Measurements from ENCODE around the gene ATP6V0A4.

The ATP6V0A4 gene

DNA sequence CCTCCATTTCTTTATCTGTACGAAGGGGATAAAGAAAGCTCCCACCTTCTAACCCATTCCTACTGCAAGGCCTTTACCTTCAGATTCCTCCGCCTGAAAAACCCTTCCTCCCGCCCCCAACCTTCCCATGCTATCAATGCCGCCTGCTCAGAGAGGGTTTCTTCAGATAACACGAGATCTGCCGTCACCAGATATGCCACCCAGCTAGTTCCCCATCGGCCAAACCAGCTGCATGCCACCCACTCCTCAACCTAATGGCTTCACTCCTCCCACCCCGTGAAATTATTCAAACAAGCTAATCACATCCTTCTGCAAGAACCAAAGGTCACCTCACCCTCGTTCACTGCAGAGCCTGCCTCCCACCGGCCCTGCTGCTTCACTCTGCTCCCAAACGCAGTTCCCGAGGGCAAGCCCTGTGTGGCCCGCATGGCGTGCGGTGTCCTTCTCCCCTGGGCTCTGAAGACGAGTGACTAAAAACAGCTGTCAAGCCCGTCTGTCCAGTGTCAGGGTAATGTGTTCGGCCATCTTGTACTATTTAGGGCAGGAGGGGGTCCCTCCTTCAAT is 47.0 kb downstream of the ATP6V0A4 start:
- Histone ChIP-seq H3K79me2 (ENCODE audit: insufficient read depth, low read depth) (no peaks in the 10 kb centered on the region), H3K4me1 (ENCODE audit: low read depth, poor library complexity, severe bottlenecking) (no peaks in the 10 kb centered on the region), H2AFZ (ENCODE audit: low read depth) (no peak overlapping the region), H4K20me1 (ENCODE audit: insufficient read depth) (no peaks in the 10 kb centered on the region), H3K4me3 (IDR thresholded peaks at IDR 0.05; ENCODE audit: insufficient read depth, low read depth, low read length) (no peak overlapping the region), H3K9ac (no peak overlapping the region), H3K27ac (no peak overlapping the region), H3K4me2 (no peak overlapping the region), H3K36me3 (ENCODE audit: insufficient read depth) (no peaks in the 10 kb centered on the region), H3K27me3 (ENCODE audit: insufficient read depth, low read depth) (no peaks in the 10 kb centered on the region)
- TF ChIP-seq, protein P1, sequence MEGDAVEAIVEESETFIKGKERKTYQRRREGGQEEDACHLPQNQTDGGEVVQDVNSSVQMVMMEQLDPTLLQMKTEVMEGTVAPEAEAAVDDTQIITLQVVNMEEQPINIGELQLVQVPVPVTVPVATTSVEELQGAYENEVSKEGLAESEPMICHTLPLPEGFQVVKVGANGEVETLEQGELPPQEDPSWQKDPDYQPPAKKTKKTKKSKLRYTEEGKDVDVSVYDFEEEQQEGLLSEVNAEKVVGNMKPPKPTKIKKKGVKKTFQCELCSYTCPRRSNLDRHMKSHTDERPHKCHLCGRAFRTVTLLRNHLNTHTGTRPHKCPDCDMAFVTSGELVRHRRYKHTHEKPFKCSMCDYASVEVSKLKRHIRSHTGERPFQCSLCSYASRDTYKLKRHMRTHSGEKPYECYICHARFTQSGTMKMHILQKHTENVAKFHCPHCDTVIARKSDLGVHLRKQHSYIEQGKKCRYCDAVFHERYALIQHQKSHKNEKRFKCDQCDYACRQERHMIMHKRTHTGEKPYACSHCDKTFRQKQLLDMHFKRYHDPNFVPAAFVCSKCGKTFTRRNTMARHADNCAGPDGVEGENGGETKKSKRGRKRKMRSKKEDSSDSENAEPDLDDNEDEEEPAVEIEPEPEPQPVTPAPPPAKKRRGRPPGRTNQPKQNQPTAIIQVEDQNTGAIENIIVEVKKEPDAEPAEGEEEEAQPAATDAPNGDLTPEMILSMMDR (conservative IDR thresholded peaks at IDR 0.05; ENCODE audit: low read depth, low read length), result no peak

GRCh38 chr7:138750473-138750872 is 47.5 kb downstream of the ATP6V0A4 start:
- H3K79me2 ChIP-seq (ENCODE audit: insufficient read depth, low read depth), result no peaks in the 10 kb centered on the region
- H3K9ac ChIP-seq, result no peak overlapping the region
- H3K36me3 ChIP-seq (ENCODE audit: insufficient read depth), result no peaks in the 10 kb centered on the region
- no peak overlapping the region for H3K27ac ChIP-seq
- TF ChIP-seq, protein P1 (conservative IDR thresholded peaks at IDR 0.05; ENCODE audit: low read depth, low read length), result no peak
- H2AFZ ChIP-seq (ENCODE audit: low read depth), result no peak overlapping the region
- H3K27me3 ChIP-seq (ENCODE audit: insufficient read depth, low read depth), result no peaks in the 10 kb centered on the region
- H4K20me1 ChIP-seq (ENCODE audit: insufficient read depth), result no peaks in the 10 kb centered on the region
- H3K4me3 ChIP-seq (IDR thresholded peaks at IDR 0.05; ENCODE audit: insufficient read depth, low read depth, low read length), result no peak overlapping the region
- no peaks in the 10 kb centered on the region for H3K4me1 ChIP-seq (ENCODE audit: low read depth, poor library complexity, severe bottlenecking)
- H3K4me2 ChIP-seq, result no peak overlapping the region

DNA sequence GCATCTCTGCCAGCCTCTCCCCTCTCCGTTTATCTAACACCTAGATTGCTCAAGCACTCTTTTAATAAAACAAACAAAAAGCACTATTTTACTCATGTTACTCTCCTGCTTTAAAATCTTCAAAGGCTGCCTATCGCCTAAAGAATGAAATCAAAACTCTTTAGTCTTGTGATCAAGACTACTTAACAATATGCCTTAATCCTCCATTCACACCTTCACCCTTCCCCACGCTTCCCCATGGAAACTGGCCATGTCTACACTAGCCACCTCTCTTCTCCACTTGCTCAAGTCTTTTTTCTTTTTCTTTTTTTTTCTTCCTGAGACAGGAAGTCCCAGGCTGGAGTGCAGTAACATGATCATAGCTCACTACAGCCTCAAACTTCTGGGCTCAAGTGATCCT is 48.0 kb downstream of the ATP6V0A4 start:
- Histone ChIP-seq H3K4me3 (IDR thresholded peaks at IDR 0.05; ENCODE audit: insufficient read depth, low read depth, low read length) (no peak overlapping the region), H3K27ac (no peak overlapping the region), H2AFZ (ENCODE audit: low read depth) (no peak overlapping the region), H3K4me1 (ENCODE audit: low read depth, poor library complexity, severe bottlenecking) (no peaks in the 10 kb centered on the region), H3K9ac (no peak overlapping the region), H4K20me1 (ENCODE audit: insufficient read depth) (no peaks in the 10 kb centered on the region), H3K36me3 (ENCODE audit: insufficient read depth) (no peaks in the 10 kb centered on the region), H3K4me2 (no peak overlapping the region), H3K79me2 (ENCODE audit: insufficient read depth, low read depth) (no peaks in the 10 kb centered on the region), H3K27me3 (ENCODE audit: insufficient read depth, low read depth) (no peaks in the 10 kb centered on the region)
- TF ChIP-seq, protein P1 (conservative IDR thresholded peaks at IDR 0.05; ENCODE audit: low read depth, low read length), result no peak

GRCh38 chr7:138748666-138749065 is 49.3 kb downstream of the ATP6V0A4 start:
- Histone ChIP-seq H4K20me1 (ENCODE audit: insufficient read depth) (no peaks in the 10 kb centered on the region), H3K79me2 (ENCODE audit: insufficient read depth, low read depth) (no peaks in the 10 kb centered on the region), H3K36me3 (ENCODE audit: insufficient read depth) (no peaks in the 10 kb centered on the region), H3K27ac (no peak overlapping the region), H3K27me3 (ENCODE audit: insufficient read depth, low read depth) (no peaks in the 10 kb centered on the region), H2AFZ (ENCODE audit: low read depth) (no peak overlapping the region), H3K4me1 (ENCODE audit: low read depth, poor library complexity, severe bottlenecking) (no peaks in the 10 kb centered on the region), H3K4me2 (no peak overlapping the region), H3K4me3 (IDR thresholded peaks at IDR 0.05; ENCODE audit: insufficient read depth, low read depth, low read length) (no peak overlapping the region), H3K9ac (no peak overlapping the region)
- TF ChIP-seq, protein P1 (conservative IDR thresholded peaks at IDR 0.05; ENCODE audit: low read depth, low read length), result no peak
